A549 treated with RU486 at 1 μM for 4 hours (cell line): Measurements from ENCODE around the gene CPNE2. TPM values are rescaled to one million over a fixed set of nuclear protein-coding genes. Genes with fewer than 3 reads are reported as not detected.

Source experiments
- total RNA-seq: library from RNA; stranded (reverse); fragments of 200-300 nt; extraction: Qiagen RNA extraction; gene quantifications from 5 replicates; pipeline ENCODE4 v1.2.3, GENCODE V29; 2022; ENCODE audit warnings: low read depth

The CPNE2 gene
- total RNA-seq, result 32.0 to 46.3 TPM (median 41.6 TPM) in 5 replicates

DNA sequence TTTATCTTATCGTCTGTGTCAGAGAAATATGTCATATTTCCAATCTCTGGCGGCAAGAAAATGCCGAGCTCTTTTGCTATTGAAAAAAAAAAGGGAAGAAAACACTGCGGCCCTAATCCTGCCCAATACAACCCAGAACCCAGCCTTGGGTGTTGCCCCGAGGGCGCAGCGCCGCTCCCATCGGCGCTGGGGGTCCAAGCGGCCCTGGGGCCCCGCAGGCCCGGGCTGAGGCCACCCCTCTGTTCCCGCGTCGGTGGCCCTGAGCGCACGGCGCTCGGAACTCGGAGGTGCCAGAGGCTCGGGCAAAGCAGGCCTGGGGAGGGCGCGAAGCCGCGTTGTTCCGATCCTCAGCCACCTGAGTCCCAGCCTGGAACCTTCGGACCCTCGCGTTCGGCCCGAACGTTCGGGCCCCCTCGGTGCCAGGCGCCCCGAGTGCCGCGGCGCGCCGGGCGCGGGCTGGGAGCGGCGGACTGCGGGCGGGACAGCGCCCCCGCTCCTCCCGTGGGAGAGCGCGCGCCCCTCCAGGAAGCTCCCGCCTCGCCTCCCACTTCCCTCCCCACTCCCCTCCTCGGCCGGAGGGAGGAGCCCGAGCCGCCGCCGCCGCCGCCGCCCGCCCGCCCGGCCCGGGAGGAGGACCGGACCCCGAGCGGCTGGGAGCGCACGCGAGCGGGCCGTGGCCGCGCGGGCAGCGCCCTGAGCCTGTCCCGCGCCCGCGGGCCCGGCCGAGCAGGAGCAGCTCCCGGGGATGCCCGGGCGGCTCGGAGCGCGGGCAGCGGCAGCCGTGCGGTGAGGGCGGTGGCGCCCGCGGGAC, at the start of gene CPNE2:
Gene CPNE2 (plus strand): TSS at position 609 of the 811 bp plus-strand sequence. CDS start 18,160 bp downstream, outside the sequence.

GRCh38 chr16:57185945-57186871, 93.8 kb downstream of the CPNE2 start, which contains the start of the genes PSME3IP1 and RSPRY1:
Gene PSME3IP1 (minus strand): TSS chr16:57186039. CDS start chr16:57173854, 12,185 bp downstream.
Gene RSPRY1 (plus strand): TSS chr16:57186329. CDS start chr16:57204659, 18,330 bp downstream.

Other genes starting within 250 kb of the CPNE2 start
- not detected in 5 replicates for gene SLC12A3, start 227.4 kb upstream of the CPNE2 start, total RNA-seq
- gene HERPUD1, start 160.4 kb upstream of the CPNE2 start, total RNA-seq, result 78.7 to 116 TPM (median 82.6 TPM) in 5 replicates
- gene CETP, start 130.6 kb upstream of the CPNE2 start, total RNA-seq, result not detected in 5 replicates
- gene NLRC5, start 103.0 kb upstream of the CPNE2 start, total RNA-seq, result 2.6 to 4.6 TPM (median 3.5 TPM) in 5 replicates
- gene PSME3IP1, start 93.5 kb downstream of the CPNE2 start, total RNA-seq, result 86.6 to 108 TPM (median 97.0 TPM) in 5 replicates
- 20.2 to 29.1 TPM (median 25.0 TPM) in 5 replicates for gene RSPRY1, start 93.7 kb downstream of the CPNE2 start, total RNA-seq
- 60.5 to 73.7 TPM (median 72.9 TPM) in 5 replicates for gene ARL2BP, start 152.7 kb downstream of the CPNE2 start, total RNA-seq
- gene PLLP, start 192.1 kb downstream of the CPNE2 start, total RNA-seq, result 1.3 to 1.6 TPM (median 1.3 TPM) in 5 replicates